GM10847 (cell line): ENCODE measurements around the gene RXRA.

Experiments used
- POLR2A ChIP-seq: IDR thresholded peaks from 2 replicates; pipeline ENCODE4 v1.6.1; 2011; ENCODE audit not compliant: insufficient read length; ENCODE audit errors: extremely low read depth

RXRA gene

GRCh38 chr9:134335486-134336220 lies 9.4 kb downstream of the RXRA start:
- TF ChIP-seq POLR2A: no peak

DNA sequence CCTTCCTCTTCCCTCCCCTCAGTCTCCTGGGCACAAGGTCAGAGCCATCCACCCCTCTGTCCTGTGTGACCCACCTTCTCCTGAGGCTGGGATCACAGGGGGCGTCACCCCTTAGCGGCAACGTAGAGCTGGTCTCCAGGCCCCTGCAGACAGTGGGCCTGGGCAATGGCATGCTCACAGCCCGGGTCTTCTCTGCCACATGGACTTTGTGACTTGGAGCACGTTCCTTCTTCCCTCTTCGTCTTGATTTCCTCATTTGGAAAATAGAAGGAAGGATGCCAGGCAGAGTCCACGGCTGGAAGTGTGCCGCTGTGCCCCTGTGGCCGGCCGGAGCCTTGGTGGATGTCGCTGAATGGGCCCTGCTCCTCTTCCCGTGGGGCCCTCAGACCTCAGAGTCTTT lies 10.0 kb downstream of the RXRA start:
- TF ChIP-seq POLR2A: no peak

DNA sequence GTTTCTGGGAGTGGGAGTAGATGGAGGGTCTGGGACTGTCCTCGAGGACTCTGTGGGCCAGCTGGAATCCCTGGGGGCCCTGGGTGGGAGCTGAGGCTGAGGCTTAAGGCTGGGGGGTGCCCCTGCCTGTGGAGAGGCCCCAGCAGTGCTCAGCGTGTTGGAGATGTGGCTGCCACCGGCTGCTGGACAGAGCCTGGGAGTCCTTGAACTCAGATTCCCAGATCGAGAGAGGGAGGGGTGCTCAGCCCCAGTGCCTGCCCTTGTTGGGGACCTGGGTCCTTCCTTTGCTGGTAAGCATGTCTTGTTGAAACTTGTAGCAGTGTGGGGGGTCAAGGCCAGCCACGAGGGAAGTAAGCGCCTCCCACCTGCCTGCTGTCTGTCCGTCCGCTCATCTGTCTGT lies 10.7 kb downstream of the RXRA start:
- TF ChIP-seq POLR2A: no peak

- TF ChIP-seq POLR2A: no peak
Observed at GRCh38 chr9:134337469-134337868, 11.2 kb downstream of the RXRA start.

DNA sequence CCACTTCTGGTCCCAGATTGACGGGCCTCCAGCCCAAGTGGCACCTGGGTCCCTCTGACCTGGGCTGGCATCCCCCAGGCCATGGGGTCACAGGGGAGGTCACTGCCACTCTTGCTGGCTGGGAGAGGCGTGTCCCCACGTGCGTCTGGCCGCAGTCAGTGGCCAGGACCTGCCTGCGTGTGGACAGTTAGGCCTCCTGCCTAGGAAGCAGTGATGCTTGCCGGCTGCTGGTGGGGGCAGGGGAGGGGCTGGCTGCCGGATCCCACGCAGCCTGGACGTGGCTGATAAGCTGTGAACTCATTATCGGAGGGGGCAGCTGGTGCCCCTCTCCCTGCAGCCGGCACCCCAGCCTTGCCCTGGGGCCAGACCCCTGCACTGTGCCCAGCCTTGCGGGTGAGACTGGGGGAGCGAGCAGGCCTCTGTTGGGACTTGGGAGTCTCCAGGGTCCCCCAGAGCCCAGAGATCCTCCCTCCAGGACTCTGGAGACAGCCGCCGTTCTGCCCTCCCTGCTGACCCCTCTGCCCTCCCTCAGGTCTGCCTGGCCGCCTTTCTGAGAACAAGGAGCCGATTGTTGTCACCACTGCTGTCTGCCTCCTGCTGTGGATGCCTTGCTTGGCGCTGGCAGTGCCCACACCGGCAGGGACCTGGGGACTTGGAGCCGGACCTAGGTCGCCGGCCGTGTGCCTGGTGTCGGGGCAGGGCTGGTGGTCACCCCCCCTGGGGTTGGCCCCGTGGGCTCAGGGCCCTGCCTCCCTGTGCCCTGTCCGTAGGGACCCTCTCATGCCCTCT lies 12.3 kb downstream of the RXRA start:
- no peak for TF ChIP-seq POLR2A

DNA sequence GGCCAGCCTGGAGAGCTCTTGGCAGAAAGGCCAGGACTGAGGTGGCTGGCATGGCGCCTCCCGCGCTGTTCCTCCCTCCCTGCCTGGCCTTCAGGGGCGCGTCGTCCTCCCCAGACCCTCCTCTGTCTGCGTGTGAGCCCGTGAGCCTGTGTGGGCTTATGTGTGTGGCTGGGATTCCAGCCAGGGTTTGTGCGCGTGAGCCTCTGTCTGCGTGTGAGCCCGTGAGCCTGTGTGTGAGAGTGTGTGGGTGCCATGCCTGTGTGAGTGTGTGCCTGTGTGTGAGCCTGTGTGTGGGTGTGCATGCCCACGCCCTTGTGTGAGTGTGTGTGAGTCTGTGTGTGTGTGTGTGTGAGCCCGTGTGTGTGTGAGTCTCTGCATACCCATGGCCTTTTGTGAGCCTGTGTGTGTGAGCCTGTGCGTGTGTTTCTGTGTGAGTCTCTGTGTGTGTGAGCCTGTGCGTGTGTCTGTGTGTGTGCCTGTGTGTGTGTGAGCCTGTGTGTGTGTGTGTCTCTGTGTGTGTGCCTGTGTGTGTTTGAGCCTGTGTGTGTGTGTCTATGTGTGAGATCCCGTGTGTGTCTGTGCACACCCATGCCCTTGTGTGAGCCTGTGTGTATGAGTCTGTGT lies 13.0 kb downstream of the RXRA start:
- no peak for TF ChIP-seq POLR2A

DNA sequence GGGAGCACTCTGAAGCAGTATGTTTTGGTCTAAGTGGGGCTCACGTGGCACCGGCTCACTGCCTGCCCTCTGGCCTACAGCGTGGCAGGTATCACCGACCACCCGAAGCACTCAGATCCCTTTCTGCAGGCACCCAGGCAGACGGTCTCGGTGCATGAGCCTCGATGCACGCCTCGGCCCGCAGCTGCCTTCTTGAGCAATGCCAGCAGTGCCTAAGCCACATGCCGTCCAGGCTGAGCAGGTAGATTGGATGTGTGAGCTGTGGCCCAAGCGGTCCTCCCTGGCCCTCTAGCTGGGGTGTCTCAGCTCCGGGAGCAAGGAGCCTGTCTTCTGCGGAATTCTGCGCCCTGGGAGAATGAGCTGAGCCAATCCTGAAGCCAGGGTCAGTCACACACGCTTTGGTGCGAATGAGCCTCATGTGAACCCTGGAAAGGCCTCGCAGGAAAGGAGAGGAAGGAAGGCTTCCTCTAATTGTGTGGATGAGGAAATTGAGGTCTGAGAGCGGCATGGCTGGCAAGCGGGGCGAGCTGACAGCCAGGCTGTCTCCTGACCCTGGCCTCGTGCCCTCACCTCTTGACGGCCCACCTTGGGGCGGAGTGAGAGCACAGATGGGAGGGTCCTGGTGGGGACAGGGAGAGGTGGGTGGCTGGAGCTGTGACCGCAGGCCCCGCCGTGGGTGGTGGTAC lies 14.4 kb downstream of the RXRA start:
- no peak for TF ChIP-seq POLR2A

DNA sequence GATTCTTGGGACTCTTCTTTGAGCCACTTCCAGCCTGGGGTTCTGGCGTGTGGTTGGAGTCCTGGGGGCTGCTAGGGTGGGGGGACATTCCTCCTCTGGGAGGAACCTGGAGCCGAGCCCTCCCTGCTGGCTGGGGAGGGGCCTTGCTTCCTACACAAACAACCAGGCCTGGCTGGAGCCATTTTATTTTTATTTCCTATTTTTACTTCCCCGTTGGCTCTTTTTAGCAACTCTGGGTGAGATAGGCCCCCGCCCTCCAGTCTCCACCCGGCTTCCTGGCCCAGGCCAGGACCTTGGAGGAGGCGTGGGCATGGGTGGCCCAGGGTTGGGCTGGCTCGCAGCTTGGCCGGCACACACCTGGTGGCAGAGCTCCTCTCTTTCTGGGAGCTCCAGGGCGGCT lies 15.1 kb downstream of the RXRA start:
- TF ChIP-seq POLR2A: no peak

GRCh38 chr9:134341929-134342745 lies 15.9 kb downstream of the RXRA start:
- no peak for TF ChIP-seq POLR2A

GRCh38 chr9:134342746-134343115 lies 16.5 kb downstream of the RXRA start:
- TF ChIP-seq POLR2A: no peak

GRCh38 chr9:134343637-134344036 lies 17.4 kb downstream of the RXRA start:
- no peak for TF ChIP-seq POLR2A

DNA sequence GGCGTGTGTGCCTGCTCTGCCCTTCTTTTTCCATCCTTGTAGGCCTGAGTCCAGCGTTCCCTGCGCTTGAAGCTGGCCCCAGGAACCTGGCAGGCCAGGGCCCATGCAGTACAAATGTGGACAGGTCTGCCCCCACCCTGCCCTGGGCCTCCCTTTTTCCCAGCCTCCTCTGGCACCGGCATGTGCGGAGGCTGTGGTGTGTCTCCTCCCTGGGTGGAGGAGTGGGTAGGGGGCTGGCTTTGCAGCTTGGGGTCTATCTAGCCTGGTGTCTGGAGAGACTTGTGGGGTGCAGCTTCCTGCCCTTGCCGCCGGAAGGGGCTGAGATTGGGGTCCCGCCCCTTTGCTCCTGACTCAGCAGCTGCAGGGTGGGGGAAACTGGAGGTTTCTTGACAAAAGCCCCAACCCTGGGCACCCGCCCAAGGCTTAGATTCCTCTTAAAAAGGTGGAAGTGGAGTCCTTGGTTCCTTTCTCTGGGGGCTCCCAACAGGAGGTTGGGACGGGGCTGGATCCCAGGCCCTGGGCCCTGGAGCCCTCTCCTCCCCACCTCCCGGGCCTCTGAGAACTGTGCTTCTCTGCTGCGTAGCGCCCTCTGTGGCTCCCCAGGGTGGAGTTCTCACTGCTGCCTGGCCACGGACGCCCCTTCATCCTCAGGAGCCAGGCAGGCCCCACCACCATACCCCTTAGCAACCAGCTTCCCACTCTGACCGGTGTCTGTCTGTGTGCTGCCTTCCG lies 18.0 kb downstream of the RXRA start:
- TF ChIP-seq POLR2A: no peak

DNA sequence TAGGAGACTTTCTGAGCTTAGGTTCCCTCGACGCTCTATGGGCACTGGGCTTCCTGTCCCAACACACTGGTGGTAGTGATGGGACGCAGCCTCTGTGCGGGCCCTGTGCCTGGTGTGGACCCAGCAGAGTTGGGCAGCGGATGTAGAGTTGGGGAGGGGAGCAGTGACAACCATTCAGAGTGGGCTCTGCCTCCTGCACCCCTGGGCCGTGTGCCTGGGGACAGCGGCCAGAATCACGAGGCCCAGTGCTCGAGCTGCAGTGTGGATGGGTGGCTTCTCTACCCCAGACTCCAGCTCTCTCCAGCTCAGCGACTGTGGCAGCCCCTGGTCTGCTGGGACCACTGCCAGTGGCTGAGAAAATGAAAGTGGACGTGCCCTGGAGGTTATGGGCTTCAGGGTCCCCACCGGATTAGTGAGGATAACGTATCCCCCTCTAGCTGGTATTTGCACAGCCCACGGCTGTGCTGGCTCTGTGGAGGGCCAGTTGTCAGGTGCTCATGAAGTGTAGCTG lies 18.6 kb downstream of the RXRA start:
- TF ChIP-seq POLR2A: no peak

- TF ChIP-seq POLR2A: no peak
Observed at GRCh38 chr9:134345737-134346136, 19.5 kb downstream of the RXRA start.

- TF ChIP-seq POLR2A: no peak
Observed at GRCh38 chr9:134346151-134346550, 19.9 kb downstream of the RXRA start.
